PC-3 (cell line): Measurements from ENCODE around the gene S100A3. TPM values are rescaled to one million over a fixed set of nuclear protein-coding genes. Genes with fewer than 3 reads are reported as not detected.

Experiments
- ATAC-seq: fragments of 200-7000 bp; cut with Tn5 transposase; 2 replicates; pipeline ENCODE4 v1.9.1; 2020; ENCODE audit warnings: mild to moderate bottlenecking, moderate library complexity
- BruUV-seq: library from RNA; stranded (reverse); fragments of 400-500 nt; replicated peaks from 2 replicates; lab custom pipeline; 2021; lab: Mats Ljungman, UMichigan
- CTCF ChIA-PET: fragments of 300-600 bp; sonication (Branson Sonifier 250); formaldehyde crosslinking; loops from one replicate; lab custom pipeline; 2022; ENCODE audit warnings: antibody characterized with exemption; lab: Charles Lee
- POLR2A ChIA-PET: fragments of 300-600 bp; sonication (Branson Sonifier 250); formaldehyde crosslinking; loops from one replicate; lab custom pipeline; 2022; ENCODE audit warnings: antibody characterized with exemption; ENCODE audit not compliant: unreplicated experiment; lab: Charles Lee
- DNase-seq: peaks from one replicate; pipeline ENCODE4 v3.0.0-alpha.2; 2015
- H2AFZ ChIP-seq: fragments of 300-600 bp; sonication (generic); 2 replicates; pipeline ENCODE4 v1.6.0; 2016; ENCODE audit warnings: antibody characterized with exemption, low read length
- H3F3A ChIP-seq: fragments of 300-600 bp; sonication (generic); one replicate; pipeline ENCODE4 v1.6.0; 2017; ENCODE audit warnings: antibody characterized with exemption, low read length, control low read depth, mild to moderate bottlenecking; ENCODE audit not compliant: unreplicated experiment
- H3K27ac ChIP-seq: fragments of 300-600 bp; sonication (generic); 2 replicates; pipeline ENCODE4 v1.5.1; 2016; ENCODE audit warnings: mild to moderate bottlenecking, low read length
- H3K27me3 ChIP-seq: fragments of 300-600 bp; sonication (generic); 2 replicates; pipeline ENCODE4 v1.6.1; 2016; ENCODE audit warnings: low read length, mixed read lengths
- H3K36me3 ChIP-seq: fragments of 300-600 bp; sonication (generic); 2 replicates; pipeline ENCODE4 v1.6.1; 2016; ENCODE audit warnings: low read depth, mixed run types, low read length, mixed read lengths
- H3K4me1 ChIP-seq: fragments of 300-600 bp; sonication (generic); 2 replicates; pipeline ENCODE4 v1.5.1; 2016; ENCODE audit warnings: low read length; ENCODE audit not compliant: insufficient read depth
- H3K4me2 ChIP-seq: fragments of 300-600 bp; sonication (generic); 2 replicates; pipeline ENCODE4 v1.6.0; 2016; ENCODE audit warnings: low read length
- H3K4me3 ChIP-seq: fragments of 300-600 bp; sonication (generic); 2 replicates; pipeline ENCODE4 v1.5.1; 2016; ENCODE audit warnings: mild to moderate bottlenecking, low read length, mixed read lengths
- H3K79me2 ChIP-seq: fragments of 300-600 bp; sonication (generic); 2 replicates; pipeline ENCODE4 v1.6.1; 2017; ENCODE audit warnings: low read length, mixed read lengths
- H3K9ac ChIP-seq: fragments of 300-600 bp; sonication (generic); 2 replicates; pipeline ENCODE4 v1.6.0; 2016; ENCODE audit warnings: mild to moderate bottlenecking, low read length
- H3K9me2 ChIP-seq: fragments of 300-600 bp; sonication (generic); replicated peaks from 2 replicates; pipeline ENCODE4 v1.6.1; 2016; ENCODE audit warnings: mixed run types, low read length, mixed read lengths
- H3K9me3 ChIP-seq: fragments of 300-600 bp; sonication (generic); 2 replicates; pipeline ENCODE4 v1.6.1; 2016; ENCODE audit warnings: low read length, mixed read lengths
- H4K20me1 ChIP-seq: fragments of 300-600 bp; sonication (generic); 2 replicates; pipeline ENCODE4 v1.6.1; 2016; ENCODE audit warnings: low read length, mixed read lengths
- EZH2 ChIP-seq: fragments of 300-600 bp; sonication (generic); IDR thresholded peaks from one replicate; pipeline ENCODE4 v1.6.1; 2017; ENCODE audit warnings: antibody characterized with exemption, mild to moderate bottlenecking, low read length; ENCODE audit not compliant: unreplicated experiment
- EZH2phosphoT487 ChIP-seq: fragments of 300-600 bp; sonication (generic); IDR thresholded peaks from 2 replicates; pipeline ENCODE4 v1.6.1; 2018; ENCODE audit warnings: mild to moderate bottlenecking, antibody characterized with exemption, low read length, borderline replicate concordance
- intact Hi-C: fragments of 100-400 bp; cut with micrococcal nuclease; formaldehyde crosslinking; loops from 2 replicates; pipeline ENCODE4 v1.9.0; 2023
- total RNA-seq: library from RNA; depleted of rRNA; stranded (reverse); fragments of >200 nt; gene quantifications from 2 replicates; pipeline ENCODE4 v1.2.3, GENCODE V29; 2014; rRNA removed
- TF ChIP-seq, protein P1 (sequence below): fragments of 300-600 bp; sonication (generic); conservative IDR thresholded peaks from 2 replicates; pipeline ENCODE4 v1.5.1; 2017; ENCODE audit warnings: antibody characterized with exemption, low read depth, mild to moderate bottlenecking, low read length

S100A3 gene
- total RNA-seq, 1 experiment from 2014 or later = 4.6 TPM

DNA sequence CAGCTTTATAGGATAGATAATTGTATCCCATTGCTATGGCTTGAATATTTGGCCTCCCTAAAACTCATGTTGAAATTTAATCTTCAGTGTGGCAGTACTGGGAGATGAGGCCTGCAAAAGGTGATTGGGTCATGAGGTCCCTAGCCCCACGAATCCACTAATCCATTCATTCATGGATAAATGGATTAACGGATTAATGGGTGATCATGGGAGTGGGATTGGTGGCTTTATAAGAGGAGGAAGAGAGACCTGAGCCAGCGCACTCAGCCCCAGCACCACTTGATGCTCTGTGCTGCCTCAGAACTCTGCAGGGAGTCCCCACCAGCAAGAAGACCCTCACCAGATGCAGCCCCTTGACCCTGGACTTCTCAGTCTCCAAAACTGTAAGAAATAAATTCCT, 45.3 kb downstream of the S100A3 start:
- Histone ChIP-seq H3F3A (no peaks in the 10 kb centered on the region), H3K9me3 (no peaks in the 10 kb centered on the region), H3K9ac (no peak overlapping the region), H3K36me3 (no peaks in the 10 kb centered on the region), H3K27ac (no peak overlapping the region), H3K4me2 (no peak overlapping the region), H3K27me3 (no peaks in the 10 kb centered on the region), H3K4me3 (no peak overlapping the region), H3K9me2 (no peaks in the 10 kb centered on the region), H3K4me1 (peaks cover 28% of the 10 kb centered on the region), H3K79me2 (no peaks in the 10 kb centered on the region), H4K20me1 (no peaks in the 10 kb centered on the region), H2AFZ (no peak overlapping the region)
- DNase-seq (no peak), ATAC-seq (no peak)
- CTCF ChIA-PET = no interaction called here
- POLR2A ChIA-PET = no interaction called here
- no TSS peak for BruUV-seq
- TF ChIP-seq, protein P1, sequence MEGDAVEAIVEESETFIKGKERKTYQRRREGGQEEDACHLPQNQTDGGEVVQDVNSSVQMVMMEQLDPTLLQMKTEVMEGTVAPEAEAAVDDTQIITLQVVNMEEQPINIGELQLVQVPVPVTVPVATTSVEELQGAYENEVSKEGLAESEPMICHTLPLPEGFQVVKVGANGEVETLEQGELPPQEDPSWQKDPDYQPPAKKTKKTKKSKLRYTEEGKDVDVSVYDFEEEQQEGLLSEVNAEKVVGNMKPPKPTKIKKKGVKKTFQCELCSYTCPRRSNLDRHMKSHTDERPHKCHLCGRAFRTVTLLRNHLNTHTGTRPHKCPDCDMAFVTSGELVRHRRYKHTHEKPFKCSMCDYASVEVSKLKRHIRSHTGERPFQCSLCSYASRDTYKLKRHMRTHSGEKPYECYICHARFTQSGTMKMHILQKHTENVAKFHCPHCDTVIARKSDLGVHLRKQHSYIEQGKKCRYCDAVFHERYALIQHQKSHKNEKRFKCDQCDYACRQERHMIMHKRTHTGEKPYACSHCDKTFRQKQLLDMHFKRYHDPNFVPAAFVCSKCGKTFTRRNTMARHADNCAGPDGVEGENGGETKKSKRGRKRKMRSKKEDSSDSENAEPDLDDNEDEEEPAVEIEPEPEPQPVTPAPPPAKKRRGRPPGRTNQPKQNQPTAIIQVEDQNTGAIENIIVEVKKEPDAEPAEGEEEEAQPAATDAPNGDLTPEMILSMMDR = no peak
- TF ChIP-seq EZH2 = no peak
- no peak for TF ChIP-seq EZH2phosphoT487
- intact Hi-C loops = no loop called here

- ATAC-seq = no peak
- H2AFZ ChIP-seq = no peak overlapping the region
- H3K4me2 ChIP-seq = no peak overlapping the region
- no peaks in the 10 kb centered on the region for H3K79me2 ChIP-seq
- TF ChIP-seq EZH2 = no peak
- TF ChIP-seq, protein P1 = no peak
- no peak for TF ChIP-seq EZH2phosphoT487
- H3K9me2 ChIP-seq = no peaks in the 10 kb centered on the region
- no peaks in the 10 kb centered on the region for H3F3A ChIP-seq
- no peaks in the 10 kb centered on the region for H3K27me3 ChIP-seq
- no peaks in the 10 kb centered on the region for H3K36me3 ChIP-seq
- no peak for DNase-seq
- intact Hi-C loops = no loop called here
- no TSS peak for BruUV-seq
- no peaks in the 10 kb centered on the region for H3K4me1 ChIP-seq
- ChIA-PET CTCF (no interaction called here), POLR2A (interaction anchor here (0.7 kb wide), 1 partner anchor 136 kb away, joined by 3 read pairs; no protein-coding TSS in a partner anchor)
- H3K27ac ChIP-seq = no peak overlapping the region
- no peak overlapping the region for H3K9ac ChIP-seq
- no peak overlapping the region for H3K4me3 ChIP-seq
- H3K9me3 ChIP-seq = no peaks in the 10 kb centered on the region
- H4K20me1 ChIP-seq = no peaks in the 10 kb centered on the region
Measured at GRCh38 chr1:153498746-153499145, 50.3 kb downstream of the S100A3 start.

Other genes with a start within 250 kb of the S100A3 start
- not detected in 2 replicates for gene PGLYRP3, start 236.3 kb downstream of the S100A3 start, total RNA-seq
- not detected in 2 replicates for gene PGLYRP4, start 200.4 kb downstream of the S100A3 start, total RNA-seq
- 482 and 559 TPM in 2 replicates for gene S100A9, start 191.4 kb downstream of the S100A3 start, total RNA-seq
- gene S100A12, start 173.6 kb downstream of the S100A3 start, total RNA-seq = not detected in 2 replicates
- 0.29 TPM in 1 of 2 replicates, not detected in the other for gene S100A8, start 158.2 kb downstream of the S100A3 start, total RNA-seq
- gene S100A7A, start 132.7 kb downstream of the S100A3 start, total RNA-seq = not detected in 2 replicates
- gene S100A7, start 88.6 kb downstream of the S100A3 start, total RNA-seq = not detected in 2 replicates
- 1,818 and 2,572 TPM in 2 replicates for gene S100A6, start 13.3 kb downstream of the S100A3 start, total RNA-seq
- 2.5 and 6.3 TPM in 2 replicates for gene S100A5, start 8.3 kb downstream of the S100A3 start, total RNA-seq
- gene S100A4, start 3.5 kb downstream of the S100A3 start, total RNA-seq = 32.2 and 55.8 TPM in 2 replicates
- gene S100A2, start 16.6 kb upstream of the S100A3 start, total RNA-seq = 358 and 373 TPM in 2 replicates
- gene S100A16, start 63.9 kb upstream of the S100A3 start, total RNA-seq = 1,254 and 1,288 TPM in 2 replicates
- 462 and 536 TPM in 2 replicates for gene S100A14, start 67.1 kb upstream of the S100A3 start, total RNA-seq
- 307 and 350 TPM in 2 replicates for gene S100A13, start 78.2 kb upstream of the S100A3 start, total RNA-seq
- gene S100A1, start 79.2 kb upstream of the S100A3 start, total RNA-seq = 0.29 TPM in 1 of 2 replicates, not detected in the other
- gene CHTOP, start 84.8 kb upstream of the S100A3 start, total RNA-seq = 101 and 112 TPM in 2 replicates
- 46.4 and 82.0 TPM in 2 replicates for gene SNAPIN, start 109.4 kb upstream of the S100A3 start, total RNA-seq
- gene ILF2, start 121.7 kb upstream of the S100A3 start, total RNA-seq = 398 and 439 TPM in 2 replicates
- 0.46 and 0.84 TPM in 2 replicates for gene NPR1, start 129.4 kb upstream of the S100A3 start, total RNA-seq
- gene INTS3, start 178.8 kb upstream of the S100A3 start, total RNA-seq = 46.5 and 57.4 TPM in 2 replicates
- 6.3 and 9.2 TPM in 2 replicates for gene SLC27A3, start 226.1 kb upstream of the S100A3 start, total RNA-seq